Stimulated activated CD4-positive, alpha-beta T cell treated with anti-CD3 and anti-CD28 coated beads, Interleukin-12 subunit alpha, Interleukin-12 subunit beta, amount 100 ng/mL, for 48 hours (primary cell): ENCODE measurements around the gene MPL.
A peak's percentile ranks its signal among the peaks of the same experiment; 100 is the strongest.

Experiments
- DNase-seq, 3 donors: peaks; one replicate each; pipeline ENCODE4 v3.0.0-alpha.2; 2020; ENCODE audit warnings: low read depth in 2 of 3, low spot score in 1 of 3

MPL gene

GRCh38 chr1:43322506-43322905 lies 15.1 kb upstream of the MPL start:
- DNase-seq: no peak

- no peak for DNase-seq
Measured at GRCh38 chr1:43324810-43325209, 12.8 kb upstream of the MPL start.

- no peak for DNase-seq
Measured at GRCh38 chr1:43325381-43325780, 12.2 kb upstream of the MPL start.

GRCh38 chr1:43327549-43328292 lies 9.9 kb upstream of the MPL start:
- DNase-seq: no peak

GRCh38 chr1:43329995-43330751 lies 7.4 kb upstream of the MPL start:
- DNase-seq: peak; percentile 58 to 75 (median 67)

GRCh38 chr1:43331688-43332087 lies 5.9 kb upstream of the MPL start:
- no peak for DNase-seq

GRCh38 chr1:43334453-43335205 lies 3.0 kb upstream of the MPL start:
- no peak for DNase-seq

- DNase-seq: no peak
Measured at GRCh38 chr1:43338001-43338400, 383 bp downstream of the MPL start.

- DNase-seq: no peak
Measured at GRCh38 chr1:43339584-43340232, 2.1 kb downstream of the MPL start.

GRCh38 chr1:43340559-43340958 lies 2.9 kb downstream of the MPL start:
- no peak for DNase-seq

- DNase-seq: no peak
Measured at GRCh38 chr1:43344267-43344850, 6.7 kb downstream of the MPL start.

GRCh38 chr1:43345120-43345519 lies 7.5 kb downstream of the MPL start:
- no peak for DNase-seq

GRCh38 chr1:43346636-43347035 lies 9.0 kb downstream of the MPL start:
- DNase-seq: no peak

GRCh38 chr1:43348343-43348808 lies 10.8 kb downstream of the MPL start:
- DNase-seq: no peak

GRCh38 chr1:43348809-43349593 lies 11.4 kb downstream of the MPL start:
- DNase-seq: peak in 2 of 3 donors; percentile 34 to 37

- no peak for DNase-seq
Measured at GRCh38 chr1:43349594-43350306, 12.1 kb downstream of the MPL start.

- DNase-seq: no peak
Measured at GRCh38 chr1:43350976-43351375, 13.4 kb downstream of the MPL start.

GRCh38 chr1:43351421-43352350 lies 14.1 kb downstream of the MPL start:
- no peak for DNase-seq
